Measurements from ENCODE around the gene YEATS4. TPM values are rescaled to one million over a fixed set of nuclear protein-coding genes. Genes with fewer than 3 reads are reported as not detected.

The YEATS4 gene
- total and polyA plus RNA-seq, 11 donors = 4.0 to 45.0 (median 9.9) TPM

DNA sequence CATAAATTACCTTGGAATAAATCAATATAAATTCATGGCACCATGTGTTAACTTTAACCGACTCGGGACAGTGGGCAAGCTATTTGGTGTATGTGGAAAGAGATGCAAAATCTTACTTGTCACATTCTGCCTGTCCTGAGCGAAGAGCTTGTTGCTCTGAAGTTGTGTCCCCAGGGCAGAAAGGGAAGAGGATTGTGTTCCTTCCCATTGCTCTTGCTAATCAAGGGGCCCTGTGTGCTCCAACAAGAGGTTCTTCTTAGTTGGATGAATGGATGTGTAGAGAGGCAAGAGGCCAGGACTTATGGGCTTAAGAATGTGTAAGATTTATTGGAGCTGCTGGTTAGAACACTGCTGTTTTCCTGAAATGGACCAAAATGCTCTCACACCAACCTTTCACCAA is 74.1 kb downstream of the YEATS4 start:
- no peaks in the 10 kb centered on the region for H3K36me3 ChIP-seq
- H3K4me1 ChIP-seq = peaks cover 0 to 23% (median 4%) of the 10 kb centered on the region in 12 donors
- no peak for TF ChIP-seq POLR2A (IDR thresholded peaks at IDR 0.05)
- TF ChIP-seq, protein P1, sequence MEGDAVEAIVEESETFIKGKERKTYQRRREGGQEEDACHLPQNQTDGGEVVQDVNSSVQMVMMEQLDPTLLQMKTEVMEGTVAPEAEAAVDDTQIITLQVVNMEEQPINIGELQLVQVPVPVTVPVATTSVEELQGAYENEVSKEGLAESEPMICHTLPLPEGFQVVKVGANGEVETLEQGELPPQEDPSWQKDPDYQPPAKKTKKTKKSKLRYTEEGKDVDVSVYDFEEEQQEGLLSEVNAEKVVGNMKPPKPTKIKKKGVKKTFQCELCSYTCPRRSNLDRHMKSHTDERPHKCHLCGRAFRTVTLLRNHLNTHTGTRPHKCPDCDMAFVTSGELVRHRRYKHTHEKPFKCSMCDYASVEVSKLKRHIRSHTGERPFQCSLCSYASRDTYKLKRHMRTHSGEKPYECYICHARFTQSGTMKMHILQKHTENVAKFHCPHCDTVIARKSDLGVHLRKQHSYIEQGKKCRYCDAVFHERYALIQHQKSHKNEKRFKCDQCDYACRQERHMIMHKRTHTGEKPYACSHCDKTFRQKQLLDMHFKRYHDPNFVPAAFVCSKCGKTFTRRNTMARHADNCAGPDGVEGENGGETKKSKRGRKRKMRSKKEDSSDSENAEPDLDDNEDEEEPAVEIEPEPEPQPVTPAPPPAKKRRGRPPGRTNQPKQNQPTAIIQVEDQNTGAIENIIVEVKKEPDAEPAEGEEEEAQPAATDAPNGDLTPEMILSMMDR (IDR thresholded peaks at IDR 0.05) = no peak
- DNase-seq (no peak), ATAC-seq (no peak)
- intact Hi-C loops (cut with DNase I) = loop anchor here in 2 of 10 donors (5.0 kb wide), 2 partner anchors 34 to 39 kb away; partner anchors contain the start of gene FRS2 (in 1 of the 2)
- 89 to 96% (median 92%) methylated on average over 3 of the region's 3 CpGs for WGBS, 4 donors
- no peaks in the 10 kb centered on the region for H3K27me3 ChIP-seq
- H3K27ac ChIP-seq = no peak overlapping the region
- H3K9me3 ChIP-seq = no peaks in the 10 kb centered on the region
- no peak overlapping the region for H3K4me3 ChIP-seq

DNA sequence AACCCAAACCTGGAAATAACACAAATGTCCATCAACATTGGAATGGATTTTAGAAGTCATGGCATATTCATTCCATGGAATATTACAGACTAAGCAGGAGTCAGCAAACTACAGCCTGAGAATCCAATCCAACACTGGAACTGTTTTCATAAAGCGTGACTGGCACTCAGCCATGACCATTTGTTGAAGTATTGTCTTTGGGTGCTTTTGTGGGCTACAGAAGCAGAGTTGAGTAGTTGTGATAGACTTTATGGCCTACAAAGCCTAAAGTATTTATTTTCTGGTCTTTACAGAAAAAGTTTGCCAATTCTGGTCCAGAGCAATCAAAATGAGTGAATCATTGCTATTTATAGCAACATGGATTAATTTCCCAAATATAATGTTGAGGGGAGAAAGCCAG is 76.1 kb downstream of the YEATS4 start:
- 50 to 79% (median 66%) methylated on average over 1 of the region's 1 CpG for WGBS, 4 donors
- no peak overlapping the region for H3K27ac ChIP-seq
- peaks cover 0 to 21% (median 3%) of the 10 kb centered on the region in 12 donors for H3K4me1 ChIP-seq
- H3K9me3 ChIP-seq = no peaks in the 10 kb centered on the region
- ATAC-seq (no peak), DNase-seq (no peak)
- intact Hi-C loops (cut with DNase I) = no loop called here
- no peak for TF ChIP-seq POLR2A (IDR thresholded peaks at IDR 0.05)
- TF ChIP-seq, protein P1 (IDR thresholded peaks at IDR 0.05) = no peak
- no peaks in the 10 kb centered on the region for H3K27me3 ChIP-seq
- H3K4me3 ChIP-seq = no peak overlapping the region
- no peaks in the 10 kb centered on the region for H3K36me3 ChIP-seq

DNA sequence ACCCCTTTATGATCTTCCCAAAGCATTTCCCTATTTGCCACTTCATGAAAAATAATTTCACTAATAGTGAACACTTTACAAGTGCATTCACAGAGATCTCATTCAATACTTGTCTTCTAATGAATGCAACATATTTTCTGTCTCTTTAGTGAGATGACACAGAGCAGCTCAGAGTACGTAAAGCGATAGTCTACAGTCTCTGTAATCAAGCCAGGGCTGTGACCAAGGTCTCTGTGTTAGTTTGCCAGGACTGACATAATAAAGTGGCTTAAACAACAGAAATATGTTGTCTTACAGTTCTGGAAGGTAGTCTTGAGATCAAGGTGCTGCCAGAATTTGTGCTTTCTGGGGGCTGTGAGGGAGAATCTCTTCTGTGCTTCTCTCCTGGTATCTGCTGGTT is 77.5 kb downstream of the YEATS4 start:
- Histone ChIP-seq H3K9me3 (no peaks in the 10 kb centered on the region), H3K27me3 (no peaks in the 10 kb centered on the region), H3K27ac (no peak overlapping the region), H3K4me3 (no peak overlapping the region), H3K4me1 (peaks cover 0 to 6% (median 0%) of the 10 kb centered on the region in 12 donors), H3K36me3 (no peaks in the 10 kb centered on the region)
- ATAC-seq = no peak
- no peak for TF ChIP-seq POLR2A (IDR thresholded peaks at IDR 0.05)
- TF ChIP-seq, protein P1 (IDR thresholded peaks at IDR 0.05) = no peak
- no peak for DNase-seq
- 60 to 84% (median 70%) methylated on average over 2 of the region's 2 CpGs for WGBS, 4 donors
- intact Hi-C loops (cut with DNase I) = no loop called here

DNA sequence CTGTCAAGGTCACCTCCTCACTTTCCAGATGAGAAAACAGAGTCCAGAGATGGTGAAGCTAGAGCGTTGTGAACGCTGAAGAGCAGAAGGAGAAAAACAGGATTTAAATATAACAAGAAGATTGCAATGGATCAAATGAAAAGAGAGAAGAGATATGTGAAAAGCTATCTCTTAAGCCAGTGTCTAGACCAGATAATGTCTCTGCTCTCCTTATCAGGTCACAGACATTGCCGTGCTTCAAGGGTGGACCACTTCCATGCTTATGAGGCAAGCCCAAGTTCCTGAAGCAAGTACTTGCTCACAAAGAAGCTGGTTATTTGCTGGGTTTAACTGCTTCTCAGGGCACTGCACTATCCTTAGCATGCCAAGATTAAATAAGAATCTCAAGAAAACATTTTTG is 79.0 kb downstream of the YEATS4 start:
- Histone ChIP-seq H3K36me3 (no peaks in the 10 kb centered on the region), H3K27me3 (no peaks in the 10 kb centered on the region), H3K4me3 (no peak overlapping the region), H3K27ac (no peak overlapping the region), H3K9me3 (no peaks in the 10 kb centered on the region), H3K4me1 (peaks cover 0 to 4% (median 0%) of the 10 kb centered on the region in 12 donors)
- no peak for ATAC-seq
- TF ChIP-seq, protein P1 (IDR thresholded peaks at IDR 0.05) = no peak
- TF ChIP-seq POLR2A (IDR thresholded peaks at IDR 0.05) = no peak
- no peak for DNase-seq
- intact Hi-C loops (cut with DNase I) = no loop called here
- 70 to 84% (median 79%) methylated on average over 3 of the region's 3 CpGs for WGBS, 4 donors

All from heart left ventricle (tissue), 16 donors.